Transverse colon (tissue), 4 donors: ENCODE data around the gene RPA1.

Source experiments
- CTCF ChIP-seq, 5 experiments: fragments of 200-600 bp in 3 of 5; fragments of 450-650 bp in 2 of 5; sonication (generic) in 3 of 5; IDR thresholded peaks; 1 replicate in 2 of 5; 2 replicates in 3 of 5; pipeline ENCODE4 v1.5.1; 2016 to 2017; ENCODE audit warnings: antibody characterized with exemption in 5 of 5, inconsistent platforms in 3 of 5, mild to moderate bottlenecking in 2 of 5, moderate library complexity in 1 of 5
- EP300 ChIP-seq: sonication (generic); formaldehyde crosslinking; IDR thresholded peaks from one replicate; pipeline ENCODE4 v1.6.1; 2017; ENCODE audit warnings: antibody characterized with exemption, low read depth
- POLR2A ChIP-seq: fragments of 450-650 bp; IDR thresholded peaks from one replicate; pipeline ENCODE4 v1.6.1; 2016; ENCODE audit warnings: antibody characterized with exemption, mild to moderate bottlenecking, moderate library complexity
- POLR2AphosphoS5 ChIP-seq, 3 donors: sonication (generic); formaldehyde crosslinking; IDR thresholded peaks; one replicate each; pipeline ENCODE4 v1.6.1; 2016; ENCODE audit warnings: antibody characterized with exemption in 3 of 3

GRCh38 chr17:1904273-1905182, 74.7 kb downstream of the RPA1 start:
- TF ChIP-seq CTCF (IDR thresholded peaks at IDR 0.05) (no peak), POLR2A (no peak), POLR2AphosphoS5 (IDR thresholded peaks at IDR 0.05) (no peak), EP300 (no peak)
